ENCODE data around the gene PLXND1.
"Not testable (repeated sequence)": the region's sequence is repeated elsewhere in the genome, so short reads cannot be mapped to it uniquely, and the experiment has no call there.

The PLXND1 gene

GRCh38 chr3:129613367-129613740 lies 6.9 kb upstream of the PLXND1 start:
- no peak for DNase-seq

- DNase-seq: no peak
Measured at GRCh38 chr3:129612534-129613366, 6.3 kb upstream of the PLXND1 start.

GRCh38 chr3:129611812-129612533 lies 5.5 kb upstream of the PLXND1 start:
- DNase-seq: no peak

GRCh38 chr3:129611446-129611800 lies 4.9 kb upstream of the PLXND1 start:
- no peak for DNase-seq

- not testable (repeated sequence) for DNase-seq
Measured at GRCh38 chr3:129610794-129611445, 4.4 kb upstream of the PLXND1 start.

GRCh38 chr3:129610276-129610675 lies 3.8 kb upstream of the PLXND1 start:
- no peak for DNase-seq

GRCh38 chr3:129609591-129610182 lies 3.2 kb upstream of the PLXND1 start:
- DNase-seq: no peak

- DNase-seq: no peak
Measured at GRCh38 chr3:129608936-129609590, 2.6 kb upstream of the PLXND1 start.

- no peak for DNase-seq
Measured at GRCh38 chr3:129608087-129608935, 1.8 kb upstream of the PLXND1 start.

- no peak for DNase-seq
Measured at GRCh38 chr3:129607391-129608068, 1.1 kb upstream of the PLXND1 start.

GRCh38 chr3:129605922-129606635 lies 397 bp downstream of the PLXND1 start:
- no peak for DNase-seq

GRCh38 chr3:129605203-129605921 lies 1.1 kb downstream of the PLXND1 start:
- peak; percentile 47 for DNase-seq

GRCh38 chr3:129604767-129605166 lies 1.7 kb downstream of the PLXND1 start:
- no peak for DNase-seq

GRCh38 chr3:129603991-129604749 lies 2.3 kb downstream of the PLXND1 start:
- no peak for DNase-seq

- DNase-seq: no peak
Measured at GRCh38 chr3:129603561-129603942, 2.9 kb downstream of the PLXND1 start.

GRCh38 chr3:129602730-129603560 lies 3.5 kb downstream of the PLXND1 start:
- DNase-seq: no peak

- DNase-seq: no peak
Measured at GRCh38 chr3:129602309-129602708, 4.2 kb downstream of the PLXND1 start.

- no peak for DNase-seq
Measured at GRCh38 chr3:129601713-129602112, 4.8 kb downstream of the PLXND1 start.
